ENCODE data around the gene HJURP. TPM values are rescaled to one million over a fixed set of nuclear protein-coding genes. Genes with fewer than 3 reads are reported as not detected.

The HJURP gene
- polyA plus RNA-seq, 3 donors = not detected

- no peak overlapping the region for H3K27ac ChIP-seq (ENCODE audit: low read depth in 1 of 2, low read length in 2 of 2)
- no peak for DNase-seq
- no peaks in the 10 kb centered on the region for H3K36me3 Mint-ChIP-seq
- TF ChIP-seq, protein P1, sequence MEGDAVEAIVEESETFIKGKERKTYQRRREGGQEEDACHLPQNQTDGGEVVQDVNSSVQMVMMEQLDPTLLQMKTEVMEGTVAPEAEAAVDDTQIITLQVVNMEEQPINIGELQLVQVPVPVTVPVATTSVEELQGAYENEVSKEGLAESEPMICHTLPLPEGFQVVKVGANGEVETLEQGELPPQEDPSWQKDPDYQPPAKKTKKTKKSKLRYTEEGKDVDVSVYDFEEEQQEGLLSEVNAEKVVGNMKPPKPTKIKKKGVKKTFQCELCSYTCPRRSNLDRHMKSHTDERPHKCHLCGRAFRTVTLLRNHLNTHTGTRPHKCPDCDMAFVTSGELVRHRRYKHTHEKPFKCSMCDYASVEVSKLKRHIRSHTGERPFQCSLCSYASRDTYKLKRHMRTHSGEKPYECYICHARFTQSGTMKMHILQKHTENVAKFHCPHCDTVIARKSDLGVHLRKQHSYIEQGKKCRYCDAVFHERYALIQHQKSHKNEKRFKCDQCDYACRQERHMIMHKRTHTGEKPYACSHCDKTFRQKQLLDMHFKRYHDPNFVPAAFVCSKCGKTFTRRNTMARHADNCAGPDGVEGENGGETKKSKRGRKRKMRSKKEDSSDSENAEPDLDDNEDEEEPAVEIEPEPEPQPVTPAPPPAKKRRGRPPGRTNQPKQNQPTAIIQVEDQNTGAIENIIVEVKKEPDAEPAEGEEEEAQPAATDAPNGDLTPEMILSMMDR (IDR thresholded peaks at IDR 0.05) = no peak
- intact Hi-C loops (cut with micrococcal nuclease) = no loop called here
- H3K9me3 ChIP-seq (replicated peaks in 1 of 2; ENCODE audit: control insufficient read depth in 1 of 2, insufficient read depth in 1 of 2, low read length in 2 of 2) = no peaks in the 10 kb centered on the region
- no peaks in the 10 kb centered on the region for H3K36me3 ChIP-seq (replicated peaks in 1 of 2; ENCODE audit: control insufficient read depth in 1 of 2, insufficient read depth in 2 of 2, low read length in 2 of 2)
- H2AFZ ChIP-seq (ENCODE audit: insufficient read depth, low read depth, low read length, poor library complexity, severe bottlenecking) = no peak overlapping the region
- 93% methylated on average over 3 of the region's 4 CpGs for WGBS (ENCODE audit: insufficient coverage)
- H3K4me3 Mint-ChIP-seq = no peak overlapping the region
- no peak overlapping the region for H3K4me2 ChIP-seq (replicated peaks; ENCODE audit: extremely low read depth, low read length, poor library complexity, severe bottlenecking)
- peaks cover 2 to 9% (median 7%) of the 10 kb centered on the region in 3 donors for H3K27me3 Mint-ChIP-seq (ENCODE audit: low read depth in 3 of 3)
- H3K27ac Mint-ChIP-seq = no peak overlapping the region
- H4K20me1 ChIP-seq (ENCODE audit: insufficient read depth, low read length) = no peaks in the 10 kb centered on the region
- H3K4me1 Mint-ChIP-seq = no peaks in the 10 kb centered on the region
- H3K9me3 Mint-ChIP-seq = peaks cover 0 to 5% (median 0%) of the 10 kb centered on the region in 7 donors
- no peaks in the 10 kb centered on the region for H3K27me3 ChIP-seq (ENCODE audit: control insufficient read depth in 2 of 2, insufficient read depth in 2 of 2, low read length in 2 of 2)
- H3K4me1 ChIP-seq (ENCODE audit: control insufficient read depth in 1 of 2, insufficient read depth in 2 of 2, low read length in 2 of 2) = no peaks in the 10 kb centered on the region
- H3K79me2 ChIP-seq (ENCODE audit: insufficient read depth, low read length) = no peaks in the 10 kb centered on the region
- no peak overlapping the region for H3K4me3 ChIP-seq (replicated peaks in 1 of 3; ENCODE audit: low read depth in 2 of 3, low read length in 3 of 3)
- H3K9ac ChIP-seq (ENCODE audit: insufficient read depth, low read length, poor library complexity, severe bottlenecking) = no peak overlapping the region
Measured at GRCh38 chr2:233816771-233817170, 37.6 kb downstream of the HJURP start.

- Mint-ChIP-seq H3K27ac (no peak overlapping the region), H3K9me3 (peaks cover 0 to 5% (median 0%) of the 10 kb centered on the region in 7 donors), H3K4me1 (no peaks in the 10 kb centered on the region), H3K27me3 (ENCODE audit: low read depth in 3 of 3) (peaks cover 2 to 9% (median 7%) of the 10 kb centered on the region in 3 donors), H3K36me3 (no peaks in the 10 kb centered on the region), H3K4me3 (no peak overlapping the region)
- no peak overlapping the region for H3K27ac ChIP-seq (ENCODE audit: low read depth in 1 of 2, low read length in 2 of 2)
- no peaks in the 10 kb centered on the region for H3K9me3 ChIP-seq (replicated peaks in 1 of 2; ENCODE audit: control insufficient read depth in 1 of 2, insufficient read depth in 1 of 2, low read length in 2 of 2)
- DNase-seq = no peak
- H3K4me1 ChIP-seq (ENCODE audit: control insufficient read depth in 1 of 2, insufficient read depth in 2 of 2, low read length in 2 of 2) = no peaks in the 10 kb centered on the region
- WGBS (ENCODE audit: insufficient coverage) = 100% methylated on average over 1 of the region's 2 CpGs
- no peaks in the 10 kb centered on the region for H3K36me3 ChIP-seq (replicated peaks in 1 of 2; ENCODE audit: control insufficient read depth in 1 of 2, insufficient read depth in 2 of 2, low read length in 2 of 2)
- H3K79me2 ChIP-seq (ENCODE audit: insufficient read depth, low read length) = no peaks in the 10 kb centered on the region
- H3K4me3 ChIP-seq (replicated peaks in 1 of 3; ENCODE audit: low read depth in 2 of 3, low read length in 3 of 3) = no peak overlapping the region
- H2AFZ ChIP-seq (ENCODE audit: insufficient read depth, low read depth, low read length, poor library complexity, severe bottlenecking) = no peak overlapping the region
- H3K27me3 ChIP-seq (ENCODE audit: control insufficient read depth in 2 of 2, insufficient read depth in 2 of 2, low read length in 2 of 2) = no peaks in the 10 kb centered on the region
- intact Hi-C loops (cut with micrococcal nuclease) = no loop called here
- TF ChIP-seq, protein P1 (IDR thresholded peaks at IDR 0.05) = no peak
- H3K4me2 ChIP-seq (replicated peaks; ENCODE audit: extremely low read depth, low read length, poor library complexity, severe bottlenecking) = no peak overlapping the region
- no peak overlapping the region for H3K9ac ChIP-seq (ENCODE audit: insufficient read depth, low read length, poor library complexity, severe bottlenecking)
- no peaks in the 10 kb centered on the region for H4K20me1 ChIP-seq (ENCODE audit: insufficient read depth, low read length)
Measured at GRCh38 chr2:233816334-233816733, 38.0 kb downstream of the HJURP start.
